Fibroblast of the conjunctiva (primary cell): Measurements from ENCODE around the gene CTNNA2.

ENCODE experiments used
- DNase-seq: peaks from one replicate; pipeline ENCODE4 v3.0.0-alpha.2; 2010; ENCODE audit warnings: low read depth

CTNNA2 gene

DNA sequence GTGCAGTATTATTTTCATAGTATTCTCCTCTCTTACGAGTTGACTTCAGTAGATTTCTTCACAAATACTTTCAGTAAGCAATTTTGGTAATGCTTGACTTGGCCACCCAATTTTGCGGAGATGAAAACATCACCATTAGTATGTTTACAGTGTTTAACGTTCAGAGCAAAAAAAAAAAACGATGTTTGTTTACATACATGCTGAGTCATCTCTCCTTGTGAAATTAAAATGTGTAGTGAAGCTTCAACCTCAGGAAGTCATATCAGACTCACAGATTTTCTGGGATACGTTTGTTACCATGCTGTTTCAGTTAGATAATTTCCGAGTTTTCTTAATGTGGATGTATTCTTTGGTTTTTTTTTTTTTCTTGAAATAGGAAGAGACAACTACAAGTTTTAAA lies 100.1 kb downstream of the CTNNA2 start:
- DNase-seq: no peak

DNA sequence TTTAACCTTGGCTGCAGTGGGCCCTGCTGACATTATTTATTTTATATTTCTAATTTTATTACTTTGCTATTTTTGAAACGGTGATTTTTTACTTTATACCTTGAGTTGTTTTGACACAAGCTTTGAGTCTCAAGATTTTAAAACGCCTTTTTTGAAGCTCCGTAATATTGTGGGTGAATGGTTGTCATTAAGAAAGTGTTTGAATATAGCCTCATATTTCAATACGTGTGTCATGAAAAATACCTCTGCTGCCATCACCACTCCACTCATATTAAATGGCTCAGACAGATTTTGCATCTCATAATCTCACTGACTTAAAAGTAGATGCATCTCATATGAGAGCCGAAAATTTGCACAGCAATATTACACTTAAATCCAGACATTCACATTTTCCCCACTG lies 106.6 kb downstream of the CTNNA2 start:
- no peak for DNase-seq

GRCh38 chr2:79619976-79620375 lies 107.1 kb downstream of the CTNNA2 start:
- DNase-seq: no peak

DNA sequence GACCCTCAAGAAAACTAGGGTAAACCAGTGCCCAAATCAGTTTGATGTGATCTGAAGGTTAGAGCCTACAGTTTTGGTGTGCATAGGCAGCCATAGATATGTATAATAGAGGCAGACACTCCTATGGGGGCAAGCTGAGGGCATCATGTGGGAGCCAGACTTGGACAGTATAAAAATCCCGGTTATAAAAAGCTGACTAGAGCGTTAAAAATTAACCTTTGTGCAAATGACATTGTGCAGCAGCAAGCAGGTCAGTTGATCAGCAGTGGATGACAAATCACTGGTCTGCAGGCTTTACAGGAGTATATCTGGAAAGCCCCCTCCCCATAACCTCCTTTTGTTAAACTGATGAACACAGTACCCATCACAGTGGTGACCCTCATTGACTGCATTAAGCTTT lies 107.8 kb downstream of the CTNNA2 start:
- no peak for DNase-seq

- DNase-seq: no peak
Measured at GRCh38 chr2:79621252-79621651, 108.4 kb downstream of the CTNNA2 start.

GRCh38 chr2:79621755-79622154 lies 108.9 kb downstream of the CTNNA2 start:
- no peak for DNase-seq

DNA sequence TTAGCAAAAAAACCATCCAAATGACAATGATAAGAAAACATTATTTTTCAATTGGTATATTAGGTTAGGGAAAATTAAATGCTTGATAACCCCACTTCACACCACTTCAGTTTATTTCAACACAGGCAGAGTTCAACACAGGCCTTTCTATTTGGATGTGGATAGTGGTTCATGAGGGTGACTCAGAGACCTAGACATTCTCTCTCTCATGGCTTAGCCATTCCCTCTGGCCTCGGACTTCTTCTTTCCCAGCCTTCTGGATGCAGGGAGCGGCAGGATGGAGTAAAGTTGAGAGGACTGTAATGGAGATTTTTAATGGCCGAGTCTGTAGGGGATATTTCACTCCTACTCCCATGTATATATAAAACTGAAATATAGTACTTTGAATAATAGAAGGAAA lies 109.7 kb downstream of the CTNNA2 start:
- no peak for DNase-seq

- DNase-seq: no peak
Measured at GRCh38 chr2:79627237-79627636, 114.4 kb downstream of the CTNNA2 start.

DNA sequence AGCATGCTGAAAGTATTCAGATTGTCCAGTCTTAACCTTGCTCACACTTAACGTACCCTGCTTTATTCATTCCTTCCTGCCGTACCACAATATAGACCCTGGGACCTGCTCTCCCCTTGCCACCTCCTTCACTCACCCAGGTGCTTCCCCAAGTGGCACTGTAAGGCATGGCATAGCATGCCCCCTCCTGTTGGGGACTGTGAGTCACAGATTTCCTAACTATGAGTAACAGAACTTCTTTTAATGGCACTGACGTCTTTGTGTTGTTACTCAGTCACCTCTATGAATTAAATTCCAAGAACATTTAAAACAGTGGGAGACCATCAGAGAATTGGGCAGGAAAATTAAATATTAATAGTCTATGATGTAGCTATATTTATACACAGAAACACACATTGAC lies 117.2 kb downstream of the CTNNA2 start:
- DNase-seq: no peak

DNA sequence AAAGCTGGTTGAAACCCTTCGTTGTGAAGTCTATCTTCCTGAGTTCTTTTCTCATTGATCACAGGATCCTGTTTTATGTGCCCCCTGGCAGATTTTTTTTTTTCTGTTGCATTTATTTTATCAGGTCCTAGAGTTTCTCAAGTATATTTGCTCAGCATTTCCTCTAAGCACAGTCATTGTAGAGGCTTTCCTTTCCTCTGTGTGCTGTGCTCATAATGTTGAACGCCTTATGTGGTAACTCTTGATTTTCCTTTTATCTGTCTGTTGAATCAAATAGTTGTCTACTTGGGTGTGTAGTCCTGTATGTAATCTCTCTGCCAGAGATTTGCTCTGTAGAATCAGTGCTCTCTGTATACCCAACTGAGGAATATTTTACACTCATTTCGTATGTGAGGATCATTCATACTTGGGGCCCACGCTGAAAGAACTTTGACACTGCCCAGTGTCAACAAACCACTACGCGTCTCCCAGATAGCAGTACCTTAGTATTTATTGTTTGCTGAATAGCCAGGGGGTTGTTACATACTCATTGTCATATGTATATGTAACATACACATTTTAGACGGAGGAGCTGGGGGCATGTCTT lies 118.2 kb downstream of the CTNNA2 start:
- no peak for DNase-seq

DNA sequence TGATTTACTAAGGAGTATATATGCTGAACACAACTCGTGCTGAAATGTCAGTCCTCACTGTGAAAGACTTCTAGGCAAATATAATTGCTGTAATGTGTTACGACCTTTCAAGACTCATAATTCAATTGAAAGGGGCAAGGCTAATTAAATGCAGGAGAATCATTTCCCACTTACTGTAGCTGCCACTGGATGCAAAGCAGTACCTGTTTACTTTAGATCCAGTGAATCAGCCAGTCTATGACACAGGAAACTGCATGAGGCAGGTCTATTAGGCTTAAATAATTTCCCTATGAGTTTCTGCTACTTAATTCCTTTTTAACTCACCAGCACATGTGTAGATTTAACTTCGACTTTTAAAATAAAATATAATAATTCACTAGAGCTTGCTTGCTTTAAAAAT lies 125.6 kb downstream of the CTNNA2 start:
- DNase-seq: no peak

DNA sequence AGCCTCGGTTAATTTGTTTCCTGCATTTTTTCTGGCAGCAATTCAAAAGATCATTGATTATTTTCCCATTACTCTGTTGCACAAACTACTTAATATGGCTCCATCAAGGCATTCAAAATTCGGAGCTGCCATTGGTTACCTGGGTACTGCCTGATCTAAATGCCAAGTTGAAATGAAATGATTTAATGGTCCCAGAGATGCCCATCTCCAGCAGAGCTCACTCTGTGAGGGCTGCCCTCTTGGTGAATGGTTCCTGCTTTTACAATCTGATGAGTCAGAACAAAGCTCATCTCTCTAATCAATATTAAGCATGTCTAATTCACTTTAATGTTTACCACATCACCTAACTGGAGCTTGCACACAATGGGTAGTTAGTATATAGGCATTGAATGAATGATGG lies 126.1 kb downstream of the CTNNA2 start:
- no peak for DNase-seq

DNA sequence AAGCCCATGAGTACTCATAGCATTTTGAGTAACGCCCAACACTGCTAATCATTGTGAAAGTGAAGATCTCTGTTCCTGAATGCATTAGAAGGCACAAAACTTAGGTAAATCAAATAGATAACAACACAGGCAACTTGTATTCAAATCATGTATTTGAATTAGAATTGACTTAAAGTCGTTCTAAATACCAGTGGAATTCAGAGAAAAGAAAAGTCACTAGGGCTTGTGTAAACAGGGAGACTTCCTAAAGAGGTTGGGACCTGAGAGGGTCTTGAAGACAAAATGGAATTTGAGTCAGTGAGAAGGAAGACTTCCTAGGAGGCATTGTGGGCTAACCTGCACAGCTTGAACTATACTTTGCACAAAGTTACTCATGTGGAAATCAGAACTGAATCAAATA lies 127.2 kb downstream of the CTNNA2 start:
- no peak for DNase-seq

DNA sequence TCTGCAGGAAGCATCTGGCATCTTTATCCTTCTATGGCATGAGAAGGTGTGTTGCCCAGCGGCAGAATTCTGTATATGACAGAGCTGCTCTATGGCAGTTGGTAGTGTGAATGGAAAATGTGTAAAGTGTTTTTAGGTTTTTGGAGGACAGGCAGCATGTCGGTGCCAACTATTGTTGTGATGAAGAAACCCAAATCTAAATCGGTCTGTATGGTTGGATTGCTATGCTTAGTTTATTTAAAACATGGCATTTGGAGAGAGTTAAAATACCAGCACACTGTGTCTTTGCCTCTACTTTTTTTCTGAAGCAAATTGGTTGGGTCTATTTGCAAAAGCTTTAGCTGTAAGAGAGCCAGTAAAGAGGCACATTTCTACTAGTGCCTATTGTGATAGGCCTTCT lies 136.7 kb downstream of the CTNNA2 start:
- DNase-seq: no peak

DNA sequence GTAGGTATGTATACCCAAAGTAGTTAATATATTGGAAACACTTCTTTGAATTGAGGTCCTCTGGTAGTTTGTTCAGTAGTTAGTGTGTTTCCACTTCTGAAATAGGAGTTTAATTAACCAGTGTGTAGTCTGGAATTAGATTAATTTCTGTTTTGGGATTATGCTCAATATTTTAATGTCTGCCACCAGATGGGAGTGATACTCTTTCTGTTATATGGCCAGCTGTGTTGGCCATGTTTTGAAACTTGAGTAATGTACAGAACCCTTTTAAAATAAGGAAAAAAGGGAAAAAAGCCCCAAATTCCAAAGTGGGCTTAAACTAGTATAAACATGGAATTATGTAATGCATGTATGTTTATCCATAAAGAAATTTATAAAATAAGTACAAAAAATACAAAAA lies 147.7 kb downstream of the CTNNA2 start:
- no peak for DNase-seq

GRCh38 chr2:79665091-79665490 lies 152.2 kb downstream of the CTNNA2 start:
- DNase-seq: no peak

GRCh38 chr2:79666430-79666829 lies 153.6 kb downstream of the CTNNA2 start:
- no peak for DNase-seq

DNA sequence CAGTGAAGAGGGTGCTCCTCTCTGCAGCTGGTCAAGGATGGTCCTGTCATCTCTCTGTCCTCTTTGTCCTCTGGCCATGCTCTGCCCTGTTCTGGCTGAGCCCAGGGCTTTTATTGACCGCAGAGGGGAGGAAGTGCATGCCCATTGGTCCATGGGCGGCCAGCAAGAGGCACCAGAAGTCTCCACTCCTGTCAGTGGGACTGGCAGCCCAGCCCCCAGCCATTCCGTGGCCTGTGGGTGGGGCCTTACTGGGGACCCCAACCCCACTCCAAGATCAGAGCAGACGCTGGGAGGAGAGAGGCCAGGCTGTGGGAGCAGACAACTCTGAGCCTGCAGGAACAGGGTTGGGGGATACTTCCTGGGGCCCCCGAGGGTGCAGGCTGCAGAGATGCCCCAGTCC lies 156.9 kb downstream of the CTNNA2 start:
- no peak for DNase-seq

DNA sequence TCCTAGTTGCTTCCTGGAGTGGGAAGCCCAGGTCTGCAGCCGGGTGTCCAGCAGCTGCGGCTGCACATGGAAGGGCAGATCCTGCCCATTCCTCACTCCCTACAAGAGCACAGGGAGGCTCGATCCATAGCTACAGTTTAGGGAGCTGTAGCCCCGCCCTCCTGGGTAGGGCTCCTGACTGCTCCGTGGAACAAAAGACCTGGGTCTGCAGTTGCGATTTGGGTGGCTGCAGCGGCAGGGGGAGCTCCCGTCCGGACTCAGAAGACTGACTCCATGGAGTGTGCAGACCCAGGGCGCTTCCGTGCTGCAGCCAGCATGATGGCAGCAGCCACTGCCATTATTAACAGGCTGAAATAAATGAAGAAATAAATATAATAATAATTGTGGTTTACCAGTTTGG lies 157.3 kb downstream of the CTNNA2 start:
- DNase-seq: no peak

DNA sequence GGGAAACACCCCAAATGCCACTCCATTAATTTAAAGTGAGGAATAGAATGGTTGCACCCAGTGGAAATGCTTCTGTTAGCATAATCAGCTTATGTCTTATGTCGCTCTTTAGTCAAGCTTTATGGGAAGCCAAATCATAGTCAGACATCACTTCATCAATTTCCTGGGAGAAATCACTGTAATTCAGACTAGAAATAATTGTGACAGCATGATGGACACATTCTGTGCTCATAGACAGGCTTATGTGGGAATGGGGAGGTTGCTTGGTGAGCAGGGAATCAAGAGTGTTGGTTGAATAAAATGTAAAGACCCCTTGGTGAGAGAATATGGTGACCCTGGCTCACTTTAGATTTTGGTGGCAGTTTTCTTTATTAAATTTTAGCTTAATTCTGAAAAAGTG lies 174.0 kb downstream of the CTNNA2 start:
- DNase-seq: no peak

- DNase-seq: no peak
Measured at GRCh38 chr2:79695248-79695647, 182.4 kb downstream of the CTNNA2 start.

GRCh38 chr2:79697200-79697599 lies 184.3 kb downstream of the CTNNA2 start:
- no peak for DNase-seq

DNA sequence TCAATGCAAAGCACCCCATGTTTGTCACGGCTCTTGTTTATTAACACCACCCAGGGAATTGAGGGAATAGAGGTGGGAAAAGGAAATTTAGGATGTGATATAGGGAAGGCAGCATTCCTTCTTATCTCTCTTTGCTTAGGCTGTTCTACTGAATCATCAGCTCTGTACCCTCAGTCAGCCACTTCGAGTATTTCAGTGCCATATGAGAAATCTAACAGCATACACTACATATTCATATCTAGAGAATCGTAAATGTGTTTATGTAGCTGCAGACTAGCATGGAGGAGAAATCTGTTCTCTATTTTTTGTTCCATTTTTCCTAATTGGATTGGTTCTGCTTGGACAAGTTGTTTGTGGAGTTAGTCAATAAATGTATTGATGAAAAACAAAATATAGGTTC lies 187.8 kb downstream of the CTNNA2 start:
- DNase-seq: no peak

DNA sequence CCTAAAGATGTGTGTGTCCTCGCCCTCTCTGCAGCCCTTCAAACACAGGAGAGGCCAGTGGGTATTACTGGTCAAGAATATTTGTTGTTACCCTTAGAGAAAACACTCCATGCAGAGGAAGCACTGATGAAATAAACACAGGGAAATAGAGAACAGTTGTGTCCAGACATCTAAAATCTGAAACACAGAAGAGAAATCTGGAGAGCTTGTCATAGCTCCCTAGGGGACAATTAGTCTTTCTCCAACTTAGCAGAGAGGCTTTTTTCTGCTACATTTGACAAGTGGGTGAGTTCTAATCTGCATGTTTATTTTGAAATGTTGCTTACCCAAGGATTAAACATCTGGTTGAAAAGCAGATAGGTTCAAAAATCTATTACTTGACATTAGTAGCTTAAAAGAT lies 190.1 kb downstream of the CTNNA2 start:
- DNase-seq: no peak

DNA sequence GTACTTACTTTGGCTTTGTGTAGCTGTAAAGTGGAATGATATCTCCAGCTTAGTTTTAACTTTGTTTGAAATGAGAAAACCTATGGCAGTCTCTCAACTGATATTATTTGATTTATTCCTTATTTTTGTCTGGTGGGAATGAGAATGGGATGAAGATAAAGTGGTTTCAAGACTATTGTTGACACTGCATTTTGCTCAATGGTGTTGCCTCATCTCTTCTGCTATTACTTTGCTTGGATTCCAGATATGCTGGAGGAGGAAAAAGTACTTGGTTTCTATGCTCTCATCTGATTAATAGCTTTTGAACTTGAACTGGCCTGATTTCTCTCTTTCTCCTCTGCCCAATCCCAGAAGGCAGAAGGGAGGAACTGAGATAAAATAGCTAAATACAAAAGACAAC lies 198.2 kb downstream of the CTNNA2 start:
- DNase-seq: no peak
